ENCODE data around the gene TRAPPC3.

TRAPPC3 gene

DNA sequence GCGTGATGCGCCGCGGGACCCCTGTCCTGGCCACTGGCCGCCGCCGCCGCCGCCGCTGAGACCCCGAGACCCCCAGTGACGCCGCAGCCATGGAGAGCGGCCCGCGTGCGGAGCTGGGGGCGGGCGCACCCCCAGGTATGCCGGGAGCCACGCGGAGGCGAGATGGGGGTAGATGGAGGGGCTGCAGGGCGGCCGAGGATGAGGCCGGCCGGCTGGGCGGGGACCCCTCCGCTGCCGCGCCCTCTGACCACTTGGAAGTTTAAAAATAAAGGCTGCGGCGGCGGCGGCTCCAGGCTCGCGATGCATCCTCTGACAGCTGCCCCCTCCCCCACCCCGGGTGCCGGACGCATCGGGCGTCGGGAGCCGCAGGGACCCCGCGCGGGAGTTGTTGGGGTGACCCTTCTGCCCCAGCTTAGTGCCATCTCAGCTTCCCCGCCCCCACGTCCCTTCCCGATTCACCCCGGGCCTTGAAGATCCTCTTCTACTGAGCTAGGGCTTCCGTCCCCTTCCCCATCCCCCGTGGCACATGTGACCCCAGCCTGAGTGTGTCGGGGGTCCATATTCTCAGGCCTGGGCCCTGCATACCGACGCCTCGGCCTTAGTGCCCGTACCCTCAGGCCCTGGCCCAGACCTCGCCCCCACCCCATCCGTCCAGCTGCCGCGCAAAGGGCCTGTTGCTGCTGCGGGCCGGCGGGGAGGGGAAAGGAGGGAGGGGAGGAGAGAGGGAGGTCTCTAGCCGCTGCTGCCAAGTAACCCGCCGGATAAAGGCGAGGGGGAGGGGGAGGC lies 7.2 kb upstream of the TRAPPC3 start:
- TF ChIP-seq, protein P1, sequence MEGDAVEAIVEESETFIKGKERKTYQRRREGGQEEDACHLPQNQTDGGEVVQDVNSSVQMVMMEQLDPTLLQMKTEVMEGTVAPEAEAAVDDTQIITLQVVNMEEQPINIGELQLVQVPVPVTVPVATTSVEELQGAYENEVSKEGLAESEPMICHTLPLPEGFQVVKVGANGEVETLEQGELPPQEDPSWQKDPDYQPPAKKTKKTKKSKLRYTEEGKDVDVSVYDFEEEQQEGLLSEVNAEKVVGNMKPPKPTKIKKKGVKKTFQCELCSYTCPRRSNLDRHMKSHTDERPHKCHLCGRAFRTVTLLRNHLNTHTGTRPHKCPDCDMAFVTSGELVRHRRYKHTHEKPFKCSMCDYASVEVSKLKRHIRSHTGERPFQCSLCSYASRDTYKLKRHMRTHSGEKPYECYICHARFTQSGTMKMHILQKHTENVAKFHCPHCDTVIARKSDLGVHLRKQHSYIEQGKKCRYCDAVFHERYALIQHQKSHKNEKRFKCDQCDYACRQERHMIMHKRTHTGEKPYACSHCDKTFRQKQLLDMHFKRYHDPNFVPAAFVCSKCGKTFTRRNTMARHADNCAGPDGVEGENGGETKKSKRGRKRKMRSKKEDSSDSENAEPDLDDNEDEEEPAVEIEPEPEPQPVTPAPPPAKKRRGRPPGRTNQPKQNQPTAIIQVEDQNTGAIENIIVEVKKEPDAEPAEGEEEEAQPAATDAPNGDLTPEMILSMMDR (IDR thresholded peaks at IDR 0.05; ENCODE audit: extremely low read depth, insufficient read depth, missing control alignments) = no peak
- in situ Hi-C loops (cut with MboI; ENCODE audit: low pct_unique_long_range_greater_than_20kb, low sequenced_read_pairs, unreplicated experiment) = no loop called here
- peak; percentile 65 for DNase-seq (ENCODE audit: low spot score)

DNA sequence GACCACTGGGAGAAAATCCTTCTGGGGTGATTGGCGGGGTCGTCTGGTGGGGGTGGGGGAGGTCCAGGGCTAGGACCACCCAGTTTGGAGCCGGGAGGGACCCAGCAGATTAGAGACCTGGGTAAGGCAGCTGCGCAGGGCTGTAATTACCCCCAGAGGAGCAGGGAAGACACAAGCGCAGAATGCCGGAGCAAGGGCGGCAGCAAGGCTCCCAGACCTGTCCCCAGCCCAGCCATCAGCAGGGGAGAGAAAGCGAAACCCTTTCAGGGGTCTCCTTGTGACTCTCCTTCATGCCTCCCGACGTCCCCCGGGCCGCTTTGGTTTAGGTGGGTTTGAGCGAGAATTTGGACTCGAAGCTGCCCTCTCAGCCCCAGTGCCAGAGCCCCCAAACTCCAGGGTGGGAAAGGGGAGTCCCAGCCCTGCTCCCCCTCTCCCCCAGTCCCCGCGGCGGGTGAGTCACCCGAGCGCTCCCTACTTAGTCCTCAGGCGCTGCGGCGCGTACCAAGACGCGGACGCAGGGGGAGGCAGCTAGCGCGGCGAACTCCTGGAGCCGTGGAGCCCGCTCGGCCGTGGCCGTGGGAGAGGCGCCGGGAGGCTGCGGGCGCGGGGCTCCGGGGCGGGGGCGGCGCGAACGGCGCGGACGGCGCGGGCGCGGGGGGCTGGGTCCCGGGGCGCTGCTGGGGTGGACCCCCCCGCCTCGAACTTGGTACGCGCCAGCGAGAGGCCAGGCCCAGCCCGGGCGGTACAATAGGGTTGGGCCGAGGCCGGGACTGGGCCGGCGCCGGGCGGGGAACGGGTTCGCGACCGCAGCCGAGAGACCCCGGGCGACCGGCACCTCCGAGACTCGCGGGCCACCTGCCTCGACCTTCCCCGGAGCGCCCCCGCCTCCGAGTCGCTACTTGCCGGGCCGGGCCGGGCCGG lies 6.4 kb upstream of the TRAPPC3 start, which contains the start of gene MAP7D1:
Gene MAP7D1, plus strand, starts transcription at position 753 of the 921 bp plus-strand sequence. CDS start 258 bp downstream, outside the sequence.
- DNase-seq (ENCODE audit: low spot score) = peak; percentile 87
- TF ChIP-seq, protein P1 (IDR thresholded peaks at IDR 0.05; ENCODE audit: extremely low read depth, insufficient read depth, missing control alignments) = no peak
- in situ Hi-C loops (cut with MboI; ENCODE audit: low pct_unique_long_range_greater_than_20kb, low sequenced_read_pairs, unreplicated experiment) = no loop called here

DNA sequence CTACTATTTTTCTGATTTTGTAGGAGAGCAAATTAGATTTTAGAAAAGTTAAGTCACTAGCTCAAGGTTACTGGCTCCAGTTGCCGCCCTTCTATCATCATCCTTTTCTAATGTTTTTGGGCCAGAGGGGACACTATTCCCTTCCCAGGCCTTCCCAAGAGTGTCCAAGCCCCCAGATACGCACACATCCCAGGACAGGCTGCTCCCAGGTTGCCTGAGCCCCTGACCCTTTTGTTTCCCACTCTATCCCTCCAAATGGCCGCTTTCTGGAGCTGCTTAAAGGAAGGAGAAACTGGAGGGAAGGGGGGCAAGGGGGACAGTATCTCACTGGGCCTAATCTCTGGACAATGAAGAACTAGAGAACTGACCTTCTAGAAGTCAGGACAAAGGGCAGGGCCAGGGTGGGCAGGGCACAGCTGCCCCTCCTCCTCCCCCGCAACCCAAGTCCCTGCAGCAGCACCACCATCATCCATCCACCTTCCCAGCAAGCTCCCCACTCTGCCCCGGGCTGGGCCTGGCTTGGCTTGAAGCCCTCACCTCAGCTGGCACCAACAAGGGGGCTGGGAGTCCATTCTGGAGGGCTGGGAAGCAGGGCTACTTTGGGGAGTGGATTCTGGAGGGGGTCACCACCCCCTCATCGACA lies 5.6 kb upstream of the TRAPPC3 start:
- no peak for DNase-seq (ENCODE audit: low spot score)
- TF ChIP-seq, protein P1 (IDR thresholded peaks at IDR 0.05; ENCODE audit: extremely low read depth, insufficient read depth, missing control alignments) = no peak
- in situ Hi-C loops (cut with MboI; ENCODE audit: low pct_unique_long_range_greater_than_20kb, low sequenced_read_pairs, unreplicated experiment) = no loop called here

DNA sequence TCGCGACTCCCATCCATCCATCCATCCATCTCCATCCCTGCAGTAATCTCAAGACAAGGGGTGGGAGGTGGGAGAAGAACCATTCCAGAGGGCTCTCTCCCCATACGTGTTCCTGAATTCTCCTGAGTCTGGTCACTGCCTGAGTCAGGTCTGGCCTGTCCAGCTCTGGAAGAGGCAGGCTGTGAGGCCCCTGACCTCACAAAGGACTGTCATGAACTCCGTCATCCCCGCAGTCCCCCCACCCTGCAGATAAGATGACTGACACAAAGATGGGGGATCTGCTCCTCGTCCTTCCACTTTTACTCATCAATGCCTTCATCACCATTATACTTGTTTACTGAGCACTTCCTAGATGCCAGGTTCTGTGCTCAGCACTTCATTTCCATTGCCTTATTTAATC lies 5.0 kb upstream of the TRAPPC3 start:
- in situ Hi-C loops (cut with MboI; ENCODE audit: low pct_unique_long_range_greater_than_20kb, low sequenced_read_pairs, unreplicated experiment) = no loop called here
- TF ChIP-seq, protein P1 (IDR thresholded peaks at IDR 0.05; ENCODE audit: extremely low read depth, insufficient read depth, missing control alignments) = no peak
- no peak for DNase-seq (ENCODE audit: low spot score)

DNA sequence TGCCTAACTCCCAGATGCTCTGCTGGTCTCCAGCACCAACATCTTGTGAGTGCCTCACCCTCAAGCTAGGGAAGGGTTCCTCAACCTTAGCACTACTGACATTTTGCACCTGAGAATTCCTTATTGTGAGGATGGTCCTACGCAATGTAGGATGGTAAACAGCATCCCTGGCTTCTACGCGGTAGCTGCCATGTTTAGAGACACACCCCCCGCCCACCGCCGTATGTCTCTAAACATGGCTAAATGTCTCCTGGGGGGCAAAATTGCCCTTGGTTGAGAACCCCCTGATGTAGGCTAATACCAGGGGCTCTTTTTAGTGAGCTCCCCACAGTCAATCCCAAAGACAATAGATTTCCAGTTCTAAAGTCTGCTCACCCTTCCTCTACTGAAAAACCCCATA lies 4.2 kb upstream of the TRAPPC3 start:
- in situ Hi-C loops (cut with MboI; ENCODE audit: low pct_unique_long_range_greater_than_20kb, low sequenced_read_pairs, unreplicated experiment) = no loop called here
- DNase-seq (ENCODE audit: low spot score) = no peak
- TF ChIP-seq, protein P1 (IDR thresholded peaks at IDR 0.05; ENCODE audit: extremely low read depth, insufficient read depth, missing control alignments) = no peak

DNA sequence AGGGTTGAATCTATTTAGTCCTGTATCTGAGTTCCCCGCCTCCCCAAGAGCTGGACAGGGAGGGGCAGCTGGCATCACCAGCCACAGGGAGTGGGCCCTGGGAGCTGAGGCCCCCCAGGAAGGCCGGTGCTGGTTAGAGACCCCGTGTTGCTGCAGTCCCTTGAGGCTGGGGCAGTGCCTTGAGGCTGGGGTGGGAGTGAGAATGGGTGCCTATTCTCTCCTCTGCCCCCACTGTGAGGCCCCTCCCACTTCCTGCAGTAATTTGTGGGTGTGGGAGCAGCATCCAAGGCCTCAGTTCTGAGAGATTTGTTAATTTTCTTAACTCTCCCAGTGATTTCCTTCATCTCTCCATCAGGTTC lies 2.5 kb upstream of the TRAPPC3 start:
- TF ChIP-seq, protein P1 (IDR thresholded peaks at IDR 0.05; ENCODE audit: extremely low read depth, insufficient read depth, missing control alignments) = no peak
- no peak for DNase-seq (ENCODE audit: low spot score)
- in situ Hi-C loops (cut with MboI; ENCODE audit: low pct_unique_long_range_greater_than_20kb, low sequenced_read_pairs, unreplicated experiment) = no loop called here
